Measurements from ENCODE around the gene APOBEC3A.

GRCh38 chr22:38973289-38974169, 16.1 kb downstream of the APOBEC3A start:
- TF ChIP-seq ZNF565 (CRISPR knock-in tag; conservative IDR thresholded peaks at IDR 0.05; ENCODE audit: low read depth) = no peak
- no peak for TF ChIP-seq ZFP30 (CRISPR knock-in tag; IDR thresholded peaks at IDR 0.05)
- no peak for TF ChIP-seq CREB5 (CRISPR knock-in tag; IDR thresholded peaks at IDR 0.05; ENCODE audit: low read depth)
- no peak for TF ChIP-seq ZNF8 (CRISPR knock-in tag; IDR thresholded peaks at IDR 0.05)
- no peak for TF ChIP-seq POU6F1 (CRISPR knock-in tag; IDR thresholded peaks at IDR 0.05; ENCODE audit: borderline replicate concordance, low read depth)
- TF ChIP-seq TOX (CRISPR knock-in tag; IDR thresholded peaks at IDR 0.05; ENCODE audit: borderline replicate concordance) = no peak
- no peak for TF ChIP-seq TCF4 (CRISPR knock-in tag; IDR thresholded peaks at IDR 0.05; ENCODE audit: borderline replicate concordance)

All from SK-N-SH treated with all-trans-retinoic acid at 6 μM for 48 hours (cell line).